Esophagus (tissue), 2 donors: ENCODE measurements around the gene POLR1A. TPM values are rescaled to one million over a fixed set of nuclear protein-coding genes. Genes with fewer than 3 reads are reported as not detected.

Experiments used
- H3K27ac ChIP-seq, 2 donors: one replicate each; pipeline ENCODE4 v1.5.1; 2013; ENCODE audit warnings: low read depth in 2 of 2, mild to moderate bottlenecking in 2 of 2, inconsistent platforms in 1 of 2, low read length in 1 of 2, moderate library complexity in 1 of 2
- H3K27me3 ChIP-seq, 2 donors: one replicate each; pipeline ENCODE4 v1.6.1; 2013; ENCODE audit warnings: low read length in 2 of 2, control low read depth in 1 of 2, mild to moderate bottlenecking in 1 of 2; ENCODE audit not compliant: insufficient read depth in 2 of 2, control insufficient read depth in 1 of 2
- H3K36me3 ChIP-seq, 2 donors: one replicate each; pipeline ENCODE4 v1.6.1; 2013; ENCODE audit warnings: low read length in 1 of 2; ENCODE audit not compliant: control insufficient read depth in 2 of 2, insufficient read depth in 2 of 2
- H3K4me1 ChIP-seq, 2 donors: one replicate each; pipeline ENCODE4 v1.6.1; 2013; ENCODE audit warnings: low read length in 1 of 2; ENCODE audit not compliant: control insufficient read depth in 2 of 2, insufficient read depth in 2 of 2
- H3K4me3 ChIP-seq, 2 donors: one replicate each; pipeline ENCODE4 v1.5.1; 2013; ENCODE audit warnings: low read length in 2 of 2, mild to moderate bottlenecking in 2 of 2, low read depth in 1 of 2, moderate library complexity in 1 of 2
- H3K9me3 ChIP-seq, 2 donors: one replicate each; pipeline ENCODE4 v1.6.1; 2013; ENCODE audit warnings: mild to moderate bottlenecking in 2 of 2, low read depth in 1 of 2, low read length in 1 of 2, moderate library complexity in 1 of 2; ENCODE audit not compliant: control insufficient read depth in 2 of 2, insufficient read depth in 1 of 2
- WGBS, 2 donors: extraction: QIAGEN DNeasy Blood & Tissue Kit; methylation state at CpG; one replicate each; pipeline ENCODE4 v1.1.7; 2013; 5-methylcytosine and 5-hydroxymethylcytosine counted together
- polyA plus RNA-seq, 2 donors: library from polyadenylated mRNA; stranded (reverse); fragments of 200-250 nt; gene quantifications; one replicate each; pipeline ENCODE4 v1.2.3, GENCODE V29; 2013
- donor health status: healthy with polysubstance abuse.
- donor health status: Bipolar disorder and iron deficiency.

POLR1A gene
- polyA plus RNA-seq, 2 donors, result 4.2 to 4.8 TPM

DNA sequence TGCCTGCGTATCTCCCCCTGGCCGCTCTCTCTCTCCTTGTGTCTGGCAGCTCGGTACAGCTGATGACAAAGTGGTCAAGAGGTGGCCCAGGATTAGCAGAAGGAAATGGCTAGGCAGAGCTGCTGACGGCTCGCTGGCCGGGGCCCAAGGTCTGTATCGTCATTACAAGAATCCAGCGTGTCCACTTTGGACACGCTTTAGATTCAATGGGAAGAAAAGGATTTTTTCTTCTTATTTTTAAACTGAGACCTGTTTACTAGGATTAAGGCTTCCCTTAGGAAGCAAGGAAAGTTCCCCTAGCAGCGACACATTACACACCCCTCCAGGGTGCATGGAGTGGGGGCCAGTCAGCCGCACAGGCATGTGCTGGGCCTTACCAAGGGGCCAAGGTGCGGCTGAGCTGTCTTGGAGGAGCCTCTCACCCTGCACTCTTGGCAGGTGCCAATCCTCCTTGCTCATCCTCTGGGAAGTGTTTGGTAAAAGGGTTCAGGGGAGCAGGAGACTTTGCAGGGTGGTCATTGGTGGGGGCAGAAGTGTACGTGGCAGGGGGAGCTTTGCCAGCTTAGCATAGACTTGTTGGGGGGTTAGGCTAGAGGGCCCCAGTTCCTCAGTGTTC lies 76.8 kb downstream of the POLR1A start:
- peaks cover 38 to 61% of the 10 kb centered on the region in 2 donors for H3K36me3 ChIP-seq
- H3K27ac ChIP-seq, result no peak overlapping the region
- no peak overlapping the region for H3K4me3 ChIP-seq
- 82 to 86% methylated on average over 13 of the region's 13 CpGs for WGBS, 2 donors
- H3K27me3 ChIP-seq, result no peaks in the 10 kb centered on the region
- no peaks in the 10 kb centered on the region for H3K4me1 ChIP-seq
- H3K9me3 ChIP-seq, result no peaks in the 10 kb centered on the region

GRCh38 chr2:86027922-86028765 lies 77.5 kb downstream of the POLR1A start:
- 85 to 86% methylated on average over 33 of the region's 33 CpGs for WGBS, 2 donors
- Histone ChIP-seq H3K27me3 (no peaks in the 10 kb centered on the region), H3K36me3 (peaks cover 38 to 55% of the 10 kb centered on the region in 2 donors), H3K27ac (no peak overlapping the region), H3K4me3 (no peak overlapping the region), H3K9me3 (no peaks in the 10 kb centered on the region), H3K4me1 (no peaks in the 10 kb centered on the region)

DNA sequence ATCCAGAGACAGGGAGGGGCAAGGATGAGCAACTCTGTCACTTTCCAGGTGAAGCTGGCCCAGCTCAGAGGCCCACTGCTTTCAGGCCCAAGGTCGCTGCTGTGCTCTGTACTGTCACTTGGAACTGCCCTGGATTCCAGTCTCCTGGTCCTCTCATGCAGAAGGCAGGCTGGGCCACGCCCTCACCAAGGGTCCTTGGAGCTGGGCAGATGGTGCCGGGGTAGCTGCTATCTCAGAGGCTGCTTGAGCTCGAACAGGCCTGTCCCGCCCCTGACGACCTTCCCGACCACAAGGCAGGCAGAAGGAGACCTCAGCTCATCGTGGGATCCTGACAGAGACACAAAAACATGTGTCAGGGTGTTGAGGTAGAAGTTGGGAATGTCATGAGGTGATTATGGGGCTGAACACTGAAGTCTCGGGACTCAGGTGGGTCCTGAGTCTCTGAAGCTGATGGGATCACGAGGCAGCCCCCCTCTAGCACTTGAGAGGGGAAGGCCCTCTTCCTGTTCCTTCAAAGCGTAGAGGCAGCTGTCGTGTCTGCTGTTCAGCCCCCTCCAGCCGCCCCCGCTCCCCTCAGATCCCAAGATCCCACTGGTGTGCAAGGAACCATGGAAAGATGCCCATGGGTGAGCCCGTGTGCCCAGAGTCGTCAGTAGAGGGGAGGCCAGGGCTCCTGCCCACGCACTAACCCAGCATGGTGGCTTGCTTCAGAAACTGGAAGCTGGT lies 78.3 kb downstream of the POLR1A start:
- peaks cover 38 to 54% of the 10 kb centered on the region in 2 donors for H3K36me3 ChIP-seq
- H3K9me3 ChIP-seq, result no peaks in the 10 kb centered on the region
- H3K27me3 ChIP-seq, result no peaks in the 10 kb centered on the region
- no peaks in the 10 kb centered on the region for H3K4me1 ChIP-seq
- no peak overlapping the region for H3K27ac ChIP-seq
- WGBS, 2 donors, result 89 to 92% methylated on average over 17 of the region's 17 CpGs
- H3K4me3 ChIP-seq, result no peak overlapping the region

- 95 to 100% methylated on average over 5 to 6 of the region's 6 CpGs for WGBS, 2 donors
- H3K4me3 ChIP-seq, result no peak overlapping the region
- no peak overlapping the region for H3K27ac ChIP-seq
- H3K4me1 ChIP-seq, result no peaks in the 10 kb centered on the region
- no peaks in the 10 kb centered on the region for H3K9me3 ChIP-seq
- H3K27me3 ChIP-seq, result no peaks in the 10 kb centered on the region
- H3K36me3 ChIP-seq, result peaks cover 36 to 50% of the 10 kb centered on the region in 2 donors
Observed at GRCh38 chr2:86026744-86027065, 79.0 kb downstream of the POLR1A start.

- WGBS, 2 donors, result 86% methylated on average over 8 of the region's 8 CpGs
- H3K4me3 ChIP-seq, result no peak overlapping the region
- no peak overlapping the region for H3K27ac ChIP-seq
Observed at GRCh38 chr2:86025976-86026743, 79.5 kb downstream of the POLR1A start.

DNA sequence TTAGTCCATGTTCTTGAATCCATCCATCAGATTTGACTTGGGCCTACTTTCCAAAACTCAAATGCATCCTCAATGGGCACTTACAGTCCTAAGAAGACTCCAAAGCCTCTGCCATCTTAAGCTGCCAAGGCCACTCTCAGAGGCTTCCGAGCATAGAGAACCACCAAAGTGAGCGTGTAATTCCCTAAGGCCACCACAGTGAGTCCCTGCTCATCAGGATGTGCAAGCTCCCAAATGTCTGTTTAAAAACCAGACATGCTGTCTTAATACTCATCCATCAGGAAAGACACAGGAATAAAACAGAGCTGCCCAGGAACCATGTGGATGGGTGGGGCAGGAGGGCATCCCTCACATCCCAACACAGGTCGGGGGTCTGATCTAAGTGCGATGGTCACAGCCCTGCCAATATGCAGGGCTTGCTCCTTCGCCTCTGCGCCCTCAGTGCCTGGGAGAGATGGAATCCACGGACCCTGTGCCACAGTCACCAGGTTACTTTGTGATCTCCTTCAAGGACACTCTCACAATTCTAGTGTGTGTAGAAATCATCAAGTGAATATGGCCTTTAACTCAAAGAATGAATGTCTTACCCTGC lies 80.4 kb downstream of the POLR1A start:
- no peaks in the 10 kb centered on the region for H3K27me3 ChIP-seq
- H3K27ac ChIP-seq, result no peak overlapping the region
- no peaks in the 10 kb centered on the region for H3K4me1 ChIP-seq
- peaks cover 28 to 36% of the 10 kb centered on the region in 2 donors for H3K36me3 ChIP-seq
- 94 to 99% methylated on average over 7 of the region's 7 CpGs for WGBS, 2 donors
- no peak overlapping the region for H3K4me3 ChIP-seq
- H3K9me3 ChIP-seq, result no peaks in the 10 kb centered on the region

More at GRCh38 chr2:86025976-86026743, 79.5 kb downstream of the POLR1A start:
- peaks cover 35 to 45% of the 10 kb centered on the region in 2 donors for H3K36me3 ChIP-seq
- H3K9me3 ChIP-seq, result no peaks in the 10 kb centered on the region
- no peaks in the 10 kb centered on the region for H3K4me1 ChIP-seq
- H3K27me3 ChIP-seq, result no peaks in the 10 kb centered on the region

- Histone ChIP-seq H3K27ac (no peak overlapping the region), H3K36me3 (peaks cover 16 to 22% of the 10 kb centered on the region in 2 donors), H3K9me3 (no peaks in the 10 kb centered on the region), H3K27me3 (no peaks in the 10 kb centered on the region), H3K4me3 (no peak overlapping the region), H3K4me1 (no peaks in the 10 kb centered on the region)
- 81 to 87% methylated on average over 2 of the region's 2 CpGs for WGBS, 2 donors
Observed at GRCh38 chr2:86023366-86023712, 82.3 kb downstream of the POLR1A start.

DNA sequence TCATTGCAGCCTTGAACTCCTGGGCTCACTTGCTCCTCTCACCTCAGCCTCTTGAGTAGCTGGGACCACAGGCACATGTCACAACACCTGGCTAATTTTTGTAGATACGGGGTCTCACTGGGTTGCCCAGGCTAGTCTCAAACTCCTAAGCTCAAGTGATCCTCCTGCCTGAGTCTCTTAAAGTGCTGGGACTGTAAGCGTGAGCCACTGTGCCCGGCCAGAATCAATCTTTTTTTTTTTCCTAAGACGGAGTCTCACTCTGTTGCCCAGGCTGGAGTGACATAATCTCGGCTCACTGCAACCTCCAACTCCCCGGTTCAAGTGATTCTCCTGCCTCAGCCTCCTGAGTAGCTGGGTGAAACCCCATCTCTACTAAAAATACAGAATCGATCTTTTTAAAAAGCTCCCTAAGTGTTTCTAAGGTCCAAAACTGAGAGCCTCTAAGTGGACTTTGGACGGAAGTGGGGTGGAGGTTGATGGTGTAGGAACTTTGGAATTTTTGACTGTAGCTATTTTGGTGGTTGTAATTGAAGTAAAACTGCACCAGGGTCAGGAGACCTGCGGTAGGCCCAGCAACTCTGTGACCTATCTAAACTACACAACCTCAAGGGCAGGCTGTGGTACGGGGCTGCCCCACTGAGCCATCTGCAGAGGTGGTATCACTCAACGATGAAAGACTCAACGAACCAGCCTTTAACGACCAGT lies 82.9 kb downstream of the POLR1A start:
- H3K4me1 ChIP-seq, result peaks cover 0 to 2% of the 10 kb centered on the region in 2 donors
- H3K36me3 ChIP-seq, result peaks cover 16% of the 10 kb centered on the region in 2 donors
- H3K27me3 ChIP-seq, result no peaks in the 10 kb centered on the region
- no peak overlapping the region for H3K27ac ChIP-seq
- H3K4me3 ChIP-seq, result no peak overlapping the region
- WGBS, 2 donors, result 90% methylated on average over 13 of the region's 13 CpGs
- no peaks in the 10 kb centered on the region for H3K9me3 ChIP-seq
